Activated naive CD8-positive, alpha-beta T cell (primary cell): ENCODE measurements around the gene MYO5A.
A peak's percentile ranks its signal among the peaks of the same experiment; 100 is the strongest.

Experiments
- H3K27ac Mint-ChIP-seq: one replicate; pipeline ENCODE4 v1.8.0; 2021; ENCODE audit warnings: mixed read lengths
- H3K27me3 Mint-ChIP-seq: one replicate; pipeline ENCODE4 v1.8.0; 2021; ENCODE audit warnings: mixed read lengths
- H3K36me3 Mint-ChIP-seq: one replicate; pipeline ENCODE4 v1.8.0; 2021; ENCODE audit warnings: mixed read lengths
- H3K4me1 Mint-ChIP-seq: one replicate; pipeline ENCODE4 v1.8.0; 2021; ENCODE audit warnings: low read depth, mixed read lengths
- H3K4me3 Mint-ChIP-seq: one replicate; pipeline ENCODE4 v1.8.0; 2021; ENCODE audit warnings: mild to moderate bottlenecking, mixed read lengths
- H3K9me3 Mint-ChIP-seq: one replicate; pipeline ENCODE4 v1.8.0; 2021; ENCODE audit warnings: low read depth, mixed read lengths

Gene MYO5A

GRCh38 chr15:52415628-52416027, 113.1 kb downstream of the MYO5A start:
- no peak overlapping the region for H3K27ac Mint-ChIP-seq
- peaks cover 14% of the 10 kb centered on the region for H3K36me3 Mint-ChIP-seq
- no peak overlapping the region for H3K4me3 Mint-ChIP-seq
- H3K27me3 Mint-ChIP-seq: no peaks in the 10 kb centered on the region
- no peaks in the 10 kb centered on the region for H3K9me3 Mint-ChIP-seq
- no peaks in the 10 kb centered on the region for H3K4me1 Mint-ChIP-seq

GRCh38 chr15:52414936-52415335, 113.7 kb downstream of the MYO5A start:
- H3K4me1 Mint-ChIP-seq: no peaks in the 10 kb centered on the region
- no peaks in the 10 kb centered on the region for H3K27me3 Mint-ChIP-seq
- H3K27ac Mint-ChIP-seq: no peak overlapping the region
- no peaks in the 10 kb centered on the region for H3K9me3 Mint-ChIP-seq
- no peak overlapping the region for H3K4me3 Mint-ChIP-seq
- peaks cover 13% of the 10 kb centered on the region for H3K36me3 Mint-ChIP-seq

DNA sequence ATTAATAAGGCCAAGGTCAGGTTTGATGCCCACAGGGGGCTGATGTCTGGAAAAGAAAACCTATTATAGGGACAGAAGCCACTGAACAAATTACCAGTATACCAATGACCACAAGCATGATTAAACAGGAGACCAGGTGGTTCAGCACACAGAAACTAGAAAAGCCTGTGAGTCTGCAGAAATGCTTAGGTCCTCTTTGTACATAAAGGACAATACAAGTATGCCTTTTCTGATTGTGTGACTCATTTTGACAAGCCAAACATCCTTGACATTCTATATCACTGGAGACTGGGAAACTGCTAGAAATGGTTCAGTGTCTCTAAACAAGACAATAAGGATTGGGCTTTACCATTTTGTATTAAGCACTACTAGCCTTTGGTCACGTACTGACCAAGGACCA, 119.9 kb downstream of the MYO5A start:
- Mint-ChIP-seq H3K36me3 (peaks cover 15% of the 10 kb centered on the region), H3K27ac (no peak overlapping the region), H3K27me3 (no peaks in the 10 kb centered on the region), H3K4me1 (no peaks in the 10 kb centered on the region), H3K4me3 (no peak overlapping the region), H3K9me3 (no peaks in the 10 kb centered on the region)

DNA sequence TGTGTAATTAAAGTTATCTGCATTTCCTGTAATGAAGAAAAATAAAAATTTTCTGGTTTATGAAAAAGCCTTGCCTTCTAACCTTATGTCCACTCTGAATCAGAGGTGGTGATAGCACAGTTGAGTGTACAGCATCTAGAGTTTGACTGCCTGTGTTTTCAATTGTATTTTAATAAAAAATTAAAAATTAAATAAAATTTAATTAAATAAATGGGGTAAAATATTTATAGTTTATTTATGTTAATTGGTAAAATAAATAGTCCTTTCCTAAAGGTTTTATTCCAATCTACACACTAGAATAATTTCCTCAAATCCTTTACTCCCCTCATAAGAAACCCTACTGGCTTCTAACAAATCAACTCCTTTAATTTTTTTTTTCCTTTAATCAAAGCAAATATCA, 121.3 kb downstream of the MYO5A start:
- H3K27ac Mint-ChIP-seq: no peak overlapping the region
- peaks cover 19% of the 10 kb centered on the region for H3K36me3 Mint-ChIP-seq

DNA sequence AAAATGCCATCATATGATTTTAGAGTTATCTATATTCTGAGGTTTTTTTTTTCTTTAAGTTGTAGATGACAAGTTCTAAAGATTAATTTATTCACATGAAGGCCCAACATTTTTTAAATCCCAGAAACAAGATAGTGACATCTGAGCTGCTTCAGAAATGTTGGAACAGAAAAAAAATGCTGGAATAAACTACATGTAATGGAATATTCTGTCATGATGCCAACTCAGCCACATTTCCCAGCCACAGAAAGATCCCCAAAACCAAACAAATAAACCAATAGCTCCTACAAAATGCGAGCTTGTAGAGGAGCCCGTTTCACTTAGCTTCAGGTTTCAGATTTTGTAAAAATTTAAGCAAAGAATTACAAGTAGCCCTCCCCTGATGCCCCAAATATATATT, 122.1 kb downstream of the MYO5A start:
- no peaks in the 10 kb centered on the region for H3K4me1 Mint-ChIP-seq
- no peak overlapping the region for H3K27ac Mint-ChIP-seq
- peaks cover 19% of the 10 kb centered on the region for H3K36me3 Mint-ChIP-seq
- H3K9me3 Mint-ChIP-seq: no peaks in the 10 kb centered on the region
- no peak overlapping the region for H3K4me3 Mint-ChIP-seq
- no peaks in the 10 kb centered on the region for H3K27me3 Mint-ChIP-seq

More for the DNA sequence above, 121.3 kb downstream of the MYO5A start:
- no peaks in the 10 kb centered on the region for H3K4me1 Mint-ChIP-seq
- H3K4me3 Mint-ChIP-seq: no peak overlapping the region
- H3K9me3 Mint-ChIP-seq: no peaks in the 10 kb centered on the region
- no peaks in the 10 kb centered on the region for H3K27me3 Mint-ChIP-seq

GRCh38 chr15:52405856-52406255, 122.8 kb downstream of the MYO5A start:
- Mint-ChIP-seq H3K4me1 (no peaks in the 10 kb centered on the region), H3K27ac (no peak overlapping the region), H3K4me3 (no peak overlapping the region), H3K27me3 (no peaks in the 10 kb centered on the region), H3K36me3 (peaks cover 19% of the 10 kb centered on the region), H3K9me3 (no peaks in the 10 kb centered on the region)

DNA sequence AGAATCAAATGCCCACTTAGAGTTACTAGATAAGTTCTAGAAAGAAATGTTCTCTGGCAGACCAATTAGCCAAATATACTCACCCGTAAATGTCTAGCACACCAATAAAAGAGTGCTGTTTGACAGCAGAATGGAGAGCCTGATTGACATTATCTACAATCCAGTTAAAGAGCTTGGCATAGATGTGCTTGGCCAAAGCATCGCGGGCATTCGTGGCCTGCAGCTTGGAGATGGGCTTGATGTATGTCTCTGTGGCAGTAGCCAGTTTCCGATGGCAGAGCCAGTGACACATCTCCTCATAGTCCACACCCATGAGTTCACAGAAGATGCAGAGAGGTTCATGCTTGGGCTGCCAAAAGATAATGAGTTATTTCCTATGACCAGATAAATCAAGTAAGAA, 131.6 kb downstream of the MYO5A start:
- H3K4me1 Mint-ChIP-seq: no peaks in the 10 kb centered on the region
- H3K27ac Mint-ChIP-seq: no peak overlapping the region
- H3K4me3 Mint-ChIP-seq: no peak overlapping the region
- H3K36me3 Mint-ChIP-seq: peaks cover 12% of the 10 kb centered on the region
- no peaks in the 10 kb centered on the region for H3K27me3 Mint-ChIP-seq
- H3K9me3 Mint-ChIP-seq: no peaks in the 10 kb centered on the region

DNA sequence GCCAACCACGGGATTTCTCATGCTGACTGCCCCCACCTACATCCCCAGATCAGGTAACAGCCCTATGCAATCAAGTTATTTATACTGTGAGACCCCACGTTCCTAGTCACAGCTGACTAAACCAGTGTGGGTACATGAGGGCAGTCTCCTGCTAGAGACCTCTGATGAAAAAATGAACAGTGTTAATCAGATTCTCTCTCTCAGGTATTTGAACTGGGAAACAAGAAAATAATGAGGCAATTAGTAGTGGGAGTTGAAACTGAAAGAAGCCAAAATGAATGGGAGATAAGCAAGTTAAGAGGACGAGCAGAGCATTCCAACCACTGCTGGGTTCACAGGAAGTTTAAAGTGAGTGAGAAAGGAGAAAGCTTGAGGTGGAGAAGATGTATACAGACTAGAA, 134.6 kb downstream of the MYO5A start:
- Mint-ChIP-seq H3K27me3 (no peaks in the 10 kb centered on the region), H3K4me1 (no peaks in the 10 kb centered on the region)

GRCh38 chr15:52392008-52392687, 136.5 kb downstream of the MYO5A start:
- no peaks in the 10 kb centered on the region for H3K4me1 Mint-ChIP-seq
- H3K27me3 Mint-ChIP-seq: no peaks in the 10 kb centered on the region
- no peak overlapping the region for H3K4me3 Mint-ChIP-seq
- no peaks in the 10 kb centered on the region for H3K9me3 Mint-ChIP-seq
- H3K36me3 Mint-ChIP-seq: peaks cover 14% of the 10 kb centered on the region
- H3K27ac Mint-ChIP-seq: no peak overlapping the region

More for the DNA sequence above, 134.6 kb downstream of the MYO5A start:
- Mint-ChIP-seq H3K36me3 (peaks cover 16% of the 10 kb centered on the region), H3K27ac (peak overlapping the region; percentile 4), H3K4me3 (no peak overlapping the region), H3K9me3 (no peaks in the 10 kb centered on the region)

GRCh38 chr15:52391069-52391468, 137.6 kb downstream of the MYO5A start:
- Mint-ChIP-seq H3K36me3 (peaks cover 8% of the 10 kb centered on the region), H3K27me3 (no peaks in the 10 kb centered on the region), H3K9me3 (no peaks in the 10 kb centered on the region), H3K4me1 (no peaks in the 10 kb centered on the region), H3K27ac (no peak overlapping the region), H3K4me3 (no peak overlapping the region)

DNA sequence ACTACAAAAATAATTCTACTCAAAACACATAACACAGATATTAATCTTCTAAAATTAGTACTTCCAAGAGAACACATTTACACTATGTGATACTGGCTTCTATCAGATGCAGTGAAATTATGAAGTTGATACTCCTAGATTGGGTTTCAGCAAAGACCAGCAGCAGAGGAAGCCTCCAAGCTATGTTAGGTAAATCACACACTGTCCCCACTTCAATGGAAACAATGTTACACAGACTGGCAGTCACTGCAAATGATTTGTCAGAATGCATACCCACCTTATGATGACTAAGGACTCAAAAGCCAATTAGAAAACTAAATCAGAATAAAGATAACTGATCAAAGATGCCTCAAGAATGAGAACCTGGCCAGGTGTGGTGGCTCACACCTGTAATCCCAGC, 143.0 kb downstream of the MYO5A start:
- Mint-ChIP-seq H3K36me3 (peaks cover 11% of the 10 kb centered on the region), H3K27ac (no peak overlapping the region), H3K9me3 (no peaks in the 10 kb centered on the region), H3K27me3 (no peaks in the 10 kb centered on the region), H3K4me3 (no peak overlapping the region), H3K4me1 (peaks cover 5% of the 10 kb centered on the region)

GRCh38 chr15:52383100-52383588, 145.5 kb downstream of the MYO5A start:
- Mint-ChIP-seq H3K27me3 (no peaks in the 10 kb centered on the region), H3K4me1 (peaks cover 5% of the 10 kb centered on the region), H3K36me3 (peaks cover 19% of the 10 kb centered on the region), H3K4me3 (no peak overlapping the region), H3K27ac (peak overlapping the region; percentile 66), H3K9me3 (no peaks in the 10 kb centered on the region)

- H3K9me3 Mint-ChIP-seq: no peaks in the 10 kb centered on the region
- H3K4me1 Mint-ChIP-seq: peaks cover 5% of the 10 kb centered on the region
- no peak overlapping the region for H3K4me3 Mint-ChIP-seq
- peaks cover 15% of the 10 kb centered on the region for H3K36me3 Mint-ChIP-seq
- peak overlapping the region; percentile 66 for H3K27ac Mint-ChIP-seq
- H3K27me3 Mint-ChIP-seq: no peaks in the 10 kb centered on the region
Measured at GRCh38 chr15:52382647-52383046, 146.0 kb downstream of the MYO5A start.

DNA sequence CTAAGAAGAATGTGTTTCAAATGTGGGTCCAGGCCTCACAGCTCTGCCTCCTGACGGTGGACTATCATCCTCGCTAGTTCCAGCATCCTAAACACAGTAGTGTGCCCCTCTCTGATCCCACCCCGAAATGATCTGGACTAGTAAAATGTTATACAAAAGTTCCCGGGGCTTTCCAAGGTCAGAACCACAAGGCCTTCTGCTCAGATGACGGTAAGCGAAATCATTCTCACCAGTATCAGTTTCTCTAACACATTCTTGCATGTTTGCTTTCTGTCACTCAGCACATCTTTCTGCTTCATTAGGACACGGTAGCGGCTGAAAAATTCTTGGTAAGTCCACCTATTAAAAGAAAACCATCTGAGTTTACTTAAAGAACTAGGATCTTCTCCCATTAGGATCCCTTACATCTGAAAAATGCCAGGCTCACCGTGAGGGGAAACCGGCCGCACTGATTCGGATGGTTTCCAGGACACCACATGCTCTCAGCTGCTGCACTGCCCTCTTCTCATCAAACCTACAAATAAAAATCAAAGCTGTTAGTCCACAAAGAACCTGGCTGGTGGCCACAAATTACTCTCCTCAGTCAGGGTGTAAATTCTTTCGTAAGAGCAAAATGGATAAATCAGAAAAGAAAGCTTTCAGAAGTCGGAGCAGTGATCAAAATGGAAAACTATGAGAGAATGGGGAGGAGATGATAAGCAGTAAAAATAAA, 149.1 kb downstream of the MYO5A start:
- no peaks in the 10 kb centered on the region for H3K9me3 Mint-ChIP-seq
- no peaks in the 10 kb centered on the region for H3K27me3 Mint-ChIP-seq
- peaks cover 5% of the 10 kb centered on the region for H3K4me1 Mint-ChIP-seq
- H3K4me3 Mint-ChIP-seq: no peak overlapping the region
- H3K27ac Mint-ChIP-seq: no peak overlapping the region
- peaks cover 28% of the 10 kb centered on the region for H3K36me3 Mint-ChIP-seq

- no peaks in the 10 kb centered on the region for H3K27me3 Mint-ChIP-seq
- H3K4me3 Mint-ChIP-seq: no peak overlapping the region
- H3K36me3 Mint-ChIP-seq: peaks cover 30% of the 10 kb centered on the region
- peaks cover 5% of the 10 kb centered on the region for H3K4me1 Mint-ChIP-seq
- H3K9me3 Mint-ChIP-seq: no peaks in the 10 kb centered on the region
- no peak overlapping the region for H3K27ac Mint-ChIP-seq
Measured at GRCh38 chr15:52378746-52379394, 149.8 kb downstream of the MYO5A start.
